Coronary artery (tissue), 2 donors: ENCODE results near the gene ABLIM2.

ENCODE experiments used
- DNase-seq: peaks from one replicate; pipeline ENCODE4 v3.0.0-alpha.2; 2017; ENCODE audit warnings: low spot score
- H3K27ac ChIP-seq, 2 donors: fragments of 200-600 bp; sonication (generic); one replicate each; pipeline ENCODE4 v1.5.1; 2016 to 2019
- H3K4me3 ChIP-seq: fragments of 200-600 bp; sonication (generic); 2 replicates; pipeline ENCODE4 v1.5.1; 2016; ENCODE audit warnings: mild to moderate bottlenecking, moderate library complexity
- CTCF ChIP-seq: fragments of 200-600 bp; sonication (generic); IDR thresholded peaks from one replicate; pipeline ENCODE4 v1.5.1; 2019; ENCODE audit warnings: antibody characterized with exemption

ABLIM2 gene

DNA sequence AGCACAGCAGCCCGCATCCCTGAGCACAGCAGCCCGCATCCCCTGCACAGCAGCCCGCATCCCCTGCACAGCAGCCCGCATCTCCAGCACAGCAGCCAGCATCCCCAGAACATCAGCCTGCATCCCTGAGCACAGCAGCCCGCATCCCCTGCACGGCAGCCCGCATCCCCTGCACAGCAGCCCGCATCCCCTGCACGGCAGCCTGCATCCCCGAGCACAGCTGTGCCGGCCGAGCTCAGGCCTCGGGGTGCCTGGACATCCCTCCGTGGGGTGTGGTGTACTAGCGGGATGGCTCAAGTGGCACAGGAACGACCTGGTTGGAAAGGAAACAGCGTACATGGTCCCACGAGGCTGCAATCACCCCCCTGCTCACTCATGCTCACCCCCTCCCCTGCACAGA, 26.8 kb downstream of the ABLIM2 start:
- no peak for TF ChIP-seq CTCF
- DNase-seq = no peak
- no peak overlapping the region for H3K27ac ChIP-seq
- H3K4me3 ChIP-seq = no peak overlapping the region

DNA sequence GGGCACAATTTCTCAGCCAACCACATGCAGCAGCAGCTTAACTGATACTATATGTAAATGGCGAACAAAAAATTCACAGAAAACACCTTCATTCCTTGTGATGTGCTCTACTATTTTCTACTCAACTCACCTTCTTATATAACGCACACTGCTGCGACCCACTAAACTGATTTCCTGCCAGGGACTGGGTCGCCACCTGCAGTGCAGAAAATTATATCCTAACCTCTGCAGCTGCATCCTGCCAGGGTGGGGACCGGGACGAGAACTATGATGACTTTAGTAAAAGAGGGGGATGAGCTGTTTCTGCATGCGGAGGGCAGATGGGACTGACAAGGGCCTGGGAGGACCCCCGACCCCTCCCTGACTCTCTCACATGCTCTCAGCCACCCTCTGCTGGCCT, 27.4 kb downstream of the ABLIM2 start:
- no peak overlapping the region for H3K27ac ChIP-seq
- H3K4me3 ChIP-seq = no peak overlapping the region
- TF ChIP-seq CTCF = no peak
- DNase-seq = no peak

- no peak overlapping the region for H3K27ac ChIP-seq
- TF ChIP-seq CTCF = no peak
- DNase-seq = no peak
- no peak overlapping the region for H3K4me3 ChIP-seq
These were observed 28.1 kb downstream of the ABLIM2 start for GRCh38 chr4:8130346-8131066.

- no peak for TF ChIP-seq CTCF
- no peak for DNase-seq
- Histone ChIP-seq H3K4me3 (no peak overlapping the region), H3K27ac (no peak overlapping the region)
These were observed 28.8 kb downstream of the ABLIM2 start for GRCh38 chr4:8129785-8130184.

DNA sequence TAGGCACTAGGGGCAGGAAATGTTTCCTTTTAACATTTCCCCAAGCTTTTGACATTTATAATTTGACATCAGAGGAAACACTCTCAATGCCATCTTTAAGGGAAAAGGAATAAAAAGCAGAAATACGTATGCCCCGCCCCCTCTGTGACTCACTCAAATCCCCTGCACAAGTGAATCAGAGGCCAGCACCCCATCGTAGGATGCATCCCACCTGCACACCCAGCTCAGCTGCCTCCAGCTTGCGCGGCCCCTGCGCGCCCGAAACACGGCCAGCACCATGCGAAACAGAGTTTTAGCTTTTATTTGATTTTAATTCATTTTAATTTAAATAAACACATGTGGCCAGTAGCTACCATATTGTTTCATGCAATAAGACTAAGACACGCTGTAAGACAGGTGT, 29.5 kb downstream of the ABLIM2 start:
- DNase-seq = no peak
- Histone ChIP-seq H3K4me3 (no peak overlapping the region), H3K27ac (no peak overlapping the region)
- no peak for TF ChIP-seq CTCF

GRCh38 chr4:8128100-8128856, 30.3 kb downstream of the ABLIM2 start:
- Histone ChIP-seq H3K27ac (no peak overlapping the region), H3K4me3 (no peak overlapping the region)
- no peak for TF ChIP-seq CTCF
- DNase-seq = no peak
